ENCODE data around the gene TRPV6. TPM values are rescaled to one million over a fixed set of nuclear protein-coding genes. Genes with fewer than 3 reads are reported as not detected.

The TRPV6 gene
- total and polyA plus RNA-seq, 12 donors, result under 0.01 to 0.10 (median 0.06) TPM; not detected in 8

GRCh38 chr7:142862351-142862750 is 23.2 kb downstream of the TRPV6 start:
- Histone ChIP-seq H3K4me3 (no peak overlapping the region), H3K36me3 (replicated peaks in 1 of 2) (no peaks in the 10 kb centered on the region), H3K27me3 (no peaks in the 10 kb centered on the region), H3K9me3 (replicated peaks in 1 of 3) (no peaks in the 10 kb centered on the region), H3K27ac (no peak overlapping the region), H3K4me1 (replicated peaks in 1 of 2) (no peaks in the 10 kb centered on the region)
- 78 to 86% (median 82%) methylated on average over 4 of the region's 4 CpGs for WGBS, 4 donors
- intact Hi-C loops (cut with DNase I), result no loop called here
- no peak for DNase-seq
- TF ChIP-seq, protein P1, sequence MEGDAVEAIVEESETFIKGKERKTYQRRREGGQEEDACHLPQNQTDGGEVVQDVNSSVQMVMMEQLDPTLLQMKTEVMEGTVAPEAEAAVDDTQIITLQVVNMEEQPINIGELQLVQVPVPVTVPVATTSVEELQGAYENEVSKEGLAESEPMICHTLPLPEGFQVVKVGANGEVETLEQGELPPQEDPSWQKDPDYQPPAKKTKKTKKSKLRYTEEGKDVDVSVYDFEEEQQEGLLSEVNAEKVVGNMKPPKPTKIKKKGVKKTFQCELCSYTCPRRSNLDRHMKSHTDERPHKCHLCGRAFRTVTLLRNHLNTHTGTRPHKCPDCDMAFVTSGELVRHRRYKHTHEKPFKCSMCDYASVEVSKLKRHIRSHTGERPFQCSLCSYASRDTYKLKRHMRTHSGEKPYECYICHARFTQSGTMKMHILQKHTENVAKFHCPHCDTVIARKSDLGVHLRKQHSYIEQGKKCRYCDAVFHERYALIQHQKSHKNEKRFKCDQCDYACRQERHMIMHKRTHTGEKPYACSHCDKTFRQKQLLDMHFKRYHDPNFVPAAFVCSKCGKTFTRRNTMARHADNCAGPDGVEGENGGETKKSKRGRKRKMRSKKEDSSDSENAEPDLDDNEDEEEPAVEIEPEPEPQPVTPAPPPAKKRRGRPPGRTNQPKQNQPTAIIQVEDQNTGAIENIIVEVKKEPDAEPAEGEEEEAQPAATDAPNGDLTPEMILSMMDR (IDR thresholded peaks at IDR 0.05), result no peak
- TF ChIP-seq POLR2A (IDR thresholded peaks at IDR 0.05), result no peak

DNA sequence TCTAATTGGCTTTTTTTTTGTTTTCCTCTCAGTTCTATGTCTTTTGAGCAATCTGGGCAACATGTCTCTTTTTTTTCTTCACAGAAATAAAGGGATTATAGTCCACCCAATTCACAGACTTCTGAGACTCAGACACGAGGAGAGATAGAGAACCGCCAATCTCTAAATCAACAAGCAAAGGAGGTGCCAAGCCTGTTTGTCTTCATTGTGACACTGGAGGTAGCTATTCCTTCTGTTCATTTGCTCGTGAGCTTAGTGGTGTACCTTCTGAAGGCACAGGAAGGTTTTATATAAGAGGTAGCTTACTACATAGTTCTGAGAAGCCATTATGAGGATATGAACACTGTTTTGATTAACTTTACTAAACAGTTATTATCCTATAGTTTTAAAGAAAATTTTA is 24.6 kb downstream of the TRPV6 start:
- no peak for DNase-seq
- TF ChIP-seq POLR2A (IDR thresholded peaks at IDR 0.05), result no peak
- TF ChIP-seq, protein P1 (IDR thresholded peaks at IDR 0.05), result no peak
- H3K4me3 ChIP-seq, result no peak overlapping the region
- H3K4me1 ChIP-seq (replicated peaks in 1 of 2), result no peaks in the 10 kb centered on the region
- H3K27me3 ChIP-seq, result no peaks in the 10 kb centered on the region
- no peaks in the 10 kb centered on the region for H3K36me3 ChIP-seq (replicated peaks in 1 of 2)
- intact Hi-C loops (cut with DNase I), result no loop called here
- no peaks in the 10 kb centered on the region for H3K9me3 ChIP-seq (replicated peaks in 1 of 3)
- no peak overlapping the region for H3K27ac ChIP-seq
- WGBS, 4 donors, result 60 to 72% (median 70%) methylated on average over 3 of the region's 3 CpGs

DNA sequence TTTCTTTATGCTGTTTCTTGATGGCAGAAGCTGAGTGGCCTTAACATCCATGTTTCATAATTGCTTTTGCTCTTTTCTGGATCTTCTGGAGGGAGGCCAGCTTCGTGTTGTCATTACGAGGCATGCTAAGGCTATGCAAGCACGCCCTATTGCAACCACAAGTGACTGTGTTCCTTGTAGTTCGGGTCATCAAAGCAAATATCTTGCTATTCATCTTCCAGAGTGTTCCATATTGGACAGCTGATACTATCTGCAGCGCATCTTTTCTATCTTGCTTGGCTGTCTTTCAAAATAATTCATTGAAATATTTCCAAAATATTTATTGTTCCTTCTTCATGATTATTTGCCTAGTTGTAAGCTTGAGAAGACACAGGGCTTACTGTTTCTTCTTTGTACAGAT is 25.7 kb downstream of the TRPV6 start:
- Histone ChIP-seq H3K4me3 (no peak overlapping the region), H3K27me3 (no peaks in the 10 kb centered on the region), H3K27ac (no peak overlapping the region), H3K9me3 (replicated peaks in 1 of 3) (no peaks in the 10 kb centered on the region), H3K4me1 (replicated peaks in 1 of 2) (peaks cover 0 to 5% of the 10 kb centered on the region in 2 donors), H3K36me3 (replicated peaks in 1 of 2) (no peaks in the 10 kb centered on the region)
- TF ChIP-seq POLR2A (IDR thresholded peaks at IDR 0.05), result no peak
- TF ChIP-seq, protein P1 (IDR thresholded peaks at IDR 0.05), result no peak
- 18 to 29% (median 24%) methylated on average over 5 of the region's 5 CpGs for WGBS, 4 donors
- DNase-seq, result peak in 2 of 7 donors; percentile 38 to 52
- intact Hi-C loops (cut with DNase I), result loop anchor here in 1 of 2 donors (5.0 kb wide), 1 partner anchor 142 kb away; no protein-coding TSS in a partner anchor

GRCh38 chr7:142859411-142859810 is 26.1 kb downstream of the TRPV6 start:
- DNase-seq, result no peak
- intact Hi-C loops (cut with DNase I), result loop anchor here in 1 of 2 donors (5.0 kb wide), 1 partner anchor 143 kb away; no protein-coding TSS in a partner anchor
- TF ChIP-seq, protein P1 (IDR thresholded peaks at IDR 0.05), result no peak
- no peak for TF ChIP-seq POLR2A (IDR thresholded peaks at IDR 0.05)

More at GRCh38 chr7:142859411-142859810, 26.1 kb downstream of the TRPV6 start:
- H3K4me3 ChIP-seq, result no peak overlapping the region
- no peaks in the 10 kb centered on the region for H3K36me3 ChIP-seq (replicated peaks in 1 of 2)
- no peaks in the 10 kb centered on the region for H3K9me3 ChIP-seq (replicated peaks in 1 of 3)
- H3K27ac ChIP-seq, result no peak overlapping the region
- H3K4me1 ChIP-seq (replicated peaks in 1 of 2), result peaks cover 0 to 5% of the 10 kb centered on the region in 2 donors
- H3K27me3 ChIP-seq, result no peaks in the 10 kb centered on the region
